SKM-1 (cell line): ENCODE data around the gene SURF1.
"Not testable (repeated sequence)": the region's sequence is repeated elsewhere in the genome, so short reads cannot be mapped to it uniquely, and the experiment has no call there.

Experiments
- DNase-seq: peaks from one replicate; lab custom pipeline; 2025; ENCODE audit not compliant: unreplicated experiment; lab: John Stamatoyannopoulos, UW

SURF1 gene

GRCh38 chr9:133384736-133385321, 28.5 kb upstream of the SURF1 start:
- no peak for DNase-seq

GRCh38 chr9:133383438-133383837, 27.2 kb upstream of the SURF1 start:
- no peak for DNase-seq

GRCh38 chr9:133382507-133383141, 26.3 kb upstream of the SURF1 start:
- DNase-seq: no peak

DNA sequence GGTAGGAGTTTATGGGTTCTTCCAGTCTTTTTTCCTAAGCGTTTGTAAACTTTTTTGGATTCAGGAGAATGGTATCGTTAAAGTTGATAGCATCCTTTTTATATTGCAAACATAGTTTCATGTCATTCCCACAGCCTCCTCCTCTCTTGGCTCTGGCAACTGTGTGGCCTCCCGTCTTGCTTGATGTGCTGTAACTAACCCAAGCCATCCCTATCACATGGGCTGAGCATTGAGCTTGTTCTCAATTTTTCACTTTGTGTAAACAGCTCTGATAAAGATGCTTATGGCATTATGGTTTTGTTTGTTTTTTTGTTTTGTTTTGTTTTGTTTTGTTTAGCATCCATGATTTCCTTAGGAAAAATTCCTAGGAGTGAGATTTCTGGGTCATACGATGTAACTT, 24.4 kb upstream of the SURF1 start:
- DNase-seq: no peak

- DNase-seq: no peak
Observed at GRCh38 chr9:133379153-133380086, 23.1 kb upstream of the SURF1 start.

- no peak for DNase-seq
Observed at GRCh38 chr9:133378408-133378962, 22.2 kb upstream of the SURF1 start.

GRCh38 chr9:133377721-133378216, 21.5 kb upstream of the SURF1 start:
- DNase-seq: no peak

DNA sequence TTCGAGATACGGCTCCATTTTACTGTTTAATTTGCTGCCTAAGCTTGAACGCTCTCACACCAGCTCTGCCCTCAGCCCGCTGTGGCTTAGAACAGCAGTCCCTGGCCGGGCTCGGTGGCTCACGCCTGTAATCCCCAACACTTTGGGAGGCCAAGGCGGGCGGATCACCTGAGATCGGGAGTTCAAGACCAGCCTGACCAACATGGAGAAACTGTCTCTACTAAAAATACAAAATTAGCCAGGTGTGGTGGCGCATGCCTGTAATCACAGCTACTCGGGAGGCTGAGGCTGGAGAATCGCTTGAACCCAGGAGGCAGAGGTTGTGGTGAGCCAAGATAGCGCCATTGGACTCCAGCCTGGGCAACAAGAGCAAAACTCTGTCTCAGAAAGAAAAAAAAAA, 21.0 kb upstream of the SURF1 start:
- DNase-seq: not testable (repeated sequence)

DNA sequence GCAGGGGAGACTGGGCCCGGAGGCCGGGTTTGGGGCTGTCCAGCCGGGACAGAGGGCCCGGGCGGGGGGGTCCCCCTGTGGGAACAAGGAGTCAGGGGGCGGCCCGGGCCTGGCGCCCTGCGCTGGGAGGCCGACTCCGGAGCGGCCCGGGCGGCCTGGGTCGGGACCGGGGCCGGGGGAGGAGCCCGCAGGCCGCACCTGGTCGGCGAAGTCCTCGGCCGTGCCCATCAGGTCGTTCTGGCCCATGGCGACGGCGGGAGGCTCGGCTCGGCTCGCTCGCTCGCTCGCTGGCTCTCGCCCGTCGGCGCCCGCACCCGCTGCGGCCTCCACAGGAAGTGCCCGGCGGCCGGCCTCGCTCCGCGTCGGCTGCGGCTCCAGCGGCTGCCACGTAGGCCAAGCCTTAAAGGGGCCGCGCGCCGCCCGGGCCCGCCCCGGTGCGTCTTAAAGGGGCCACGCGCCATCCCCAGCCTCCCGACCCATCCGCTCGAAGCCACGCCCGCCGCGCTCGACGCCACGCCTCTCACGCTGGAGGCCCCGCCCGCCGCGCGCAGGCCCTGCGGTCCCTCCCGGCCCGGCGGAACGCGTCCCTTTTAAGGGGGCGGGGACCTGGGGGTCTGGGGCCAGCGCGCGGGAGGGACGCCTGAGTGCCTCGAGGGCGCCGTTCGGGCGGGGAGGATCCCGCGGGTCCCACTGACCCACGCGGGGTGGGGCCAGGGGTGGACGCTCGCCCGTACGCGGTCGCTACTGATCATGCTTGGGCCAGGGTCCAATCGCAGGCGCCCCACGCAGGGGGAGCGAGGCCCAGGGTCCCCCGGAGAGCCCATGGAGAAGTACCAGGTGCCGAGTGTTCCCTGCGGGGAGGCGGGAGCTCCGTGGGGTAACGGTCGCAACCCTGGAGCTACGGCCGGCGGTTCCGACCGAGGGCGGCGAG, 19.7 kb upstream of the SURF1 start, which contains the start of the genes STKLD1 and SURF4:
Gene STKLD1, plus strand, starts transcription at position 643 of the 931 bp plus-strand sequence. Its CDS starts 108 bp downstream, at position 751.
Gene SURF4, minus strand, starts transcription at position 337 of the 931 bp plus-strand sequence. Its CDS starts 91 bp downstream, at position 246.
- DNase-seq: peak; percentile 65

GRCh38 chr9:133375116-133375723, 18.9 kb upstream of the SURF1 start:
- no peak for DNase-seq

DNA sequence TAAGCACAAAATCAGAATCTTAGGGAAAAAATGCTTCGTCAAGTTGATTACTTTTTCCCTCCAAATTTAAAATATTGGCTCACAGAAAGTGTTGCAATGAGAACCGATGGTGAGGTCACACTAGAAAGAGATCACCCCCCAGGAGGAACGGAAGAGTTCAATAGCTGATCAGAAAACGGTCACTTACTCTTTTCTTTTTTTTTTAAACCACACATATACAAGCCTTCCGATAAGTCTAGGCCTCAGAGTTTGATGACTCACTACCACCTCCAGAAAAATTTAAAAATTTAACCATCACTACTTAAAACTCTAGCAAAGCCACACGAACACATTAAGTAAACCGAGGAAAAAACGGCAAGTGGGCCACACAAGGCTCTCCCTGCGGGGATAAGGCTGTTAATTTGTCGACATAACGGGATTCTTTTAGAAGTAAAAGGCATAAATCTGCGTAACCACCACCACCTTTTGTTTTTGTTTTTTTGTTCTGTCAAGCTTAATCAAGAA, 18.4 kb upstream of the SURF1 start:
- peak; percentile 37 for DNase-seq

- no peak for DNase-seq
Observed at GRCh38 chr9:133372144-133372543, 15.9 kb upstream of the SURF1 start.

DNA sequence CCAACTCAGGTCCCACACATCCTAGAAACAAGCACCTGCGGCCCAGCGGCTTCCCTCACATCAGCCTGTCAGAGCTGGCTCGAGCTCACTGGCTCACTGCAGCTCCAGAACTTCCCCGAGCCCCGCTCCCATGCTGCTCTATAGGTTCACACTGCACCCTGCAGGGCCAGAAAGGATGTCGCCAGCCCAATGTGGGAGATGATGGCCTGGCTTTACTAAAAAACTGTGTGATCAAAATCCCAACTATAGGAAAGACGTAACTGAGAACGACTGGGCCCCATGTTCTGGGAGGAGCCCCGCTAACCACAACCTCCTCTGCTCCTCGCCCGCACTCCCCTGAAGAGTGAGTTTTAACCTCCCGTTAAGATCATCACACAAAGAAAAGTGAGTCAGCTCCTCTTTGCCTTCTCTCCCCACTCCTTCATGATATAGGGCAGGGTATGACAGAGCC, 15.0 kb upstream of the SURF1 start:
- no peak for DNase-seq

- no peak for DNase-seq
Observed at GRCh38 chr9:133370685-133371084, 14.4 kb upstream of the SURF1 start.

- DNase-seq: no peak
Observed at GRCh38 chr9:133369933-133370332, 13.6 kb upstream of the SURF1 start.

GRCh38 chr9:133369422-133369821, 13.1 kb upstream of the SURF1 start:
- no peak for DNase-seq

- DNase-seq: no peak
Observed at GRCh38 chr9:133368249-133368881, 12.1 kb upstream of the SURF1 start.

DNA sequence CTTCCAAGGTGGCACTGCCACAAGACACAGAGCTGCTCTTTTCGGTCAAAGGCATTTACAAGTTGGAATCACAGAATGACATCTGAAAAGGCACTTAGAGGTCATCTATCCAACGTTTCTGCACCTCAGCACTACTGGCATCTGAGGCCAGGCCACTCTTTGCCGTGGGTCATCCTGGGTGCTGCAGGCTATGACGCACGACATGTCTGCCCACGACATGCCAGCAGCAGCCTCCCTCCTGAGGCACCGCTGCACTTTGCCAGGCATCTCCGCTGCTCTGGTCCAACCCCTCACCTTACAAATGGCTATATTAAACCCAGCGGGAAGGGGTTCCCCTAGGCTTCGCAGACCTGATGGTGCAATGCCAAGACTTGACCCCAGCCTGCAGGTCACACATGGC, 11.5 kb upstream of the SURF1 start:
- DNase-seq: no peak

DNA sequence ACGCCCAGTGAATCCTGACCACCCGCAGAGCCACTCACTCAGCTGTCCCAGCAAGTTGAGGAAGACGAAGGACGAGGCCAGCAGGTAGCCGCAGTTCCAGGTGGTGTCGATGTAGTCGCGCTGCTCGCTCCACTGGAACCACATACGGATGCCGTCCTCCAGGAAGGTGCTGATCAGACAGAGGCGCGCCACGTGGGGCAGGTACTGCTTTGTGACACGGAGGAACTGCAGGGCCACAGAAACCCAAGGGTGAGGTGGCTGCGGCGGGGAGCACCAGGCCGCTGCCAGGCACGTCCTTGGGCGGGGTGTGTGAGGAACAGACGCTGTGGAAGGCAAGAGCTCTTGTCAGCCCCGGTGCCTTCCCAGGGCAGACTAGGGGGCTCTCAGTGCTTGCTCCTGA, 10.9 kb upstream of the SURF1 start:
- DNase-seq: no peak
